SU-DHL-6 (cell line): ENCODE data around the gene LDB1.

Experiments used
- H2AFZ ChIP-seq: fragments of 200-600 bp; sonication (generic); 2 replicates; pipeline ENCODE4 v1.6.1; 2014; ENCODE audit warnings: low read depth, mild to moderate bottlenecking, moderate library complexity, mixed read lengths, antibody characterized with exemption, low read length; ENCODE audit not compliant: severe bottlenecking
- H3F3A ChIP-seq: fragments of 200-600 bp; shearing (Covaris generic); 2 replicates; pipeline ENCODE4 v1.6.0; 2016; ENCODE audit warnings: antibody characterized with exemption, mild to moderate bottlenecking; ENCODE audit not compliant: insufficient read depth
- H3K27ac ChIP-seq: fragments of 200-600 bp; sonication (generic); 2 replicates; pipeline ENCODE4 v1.5.1; 2016; ENCODE audit warnings: low read depth, mild to moderate bottlenecking, low read length, moderate library complexity, mixed read lengths
- H3K27me3 ChIP-seq: fragments of 200-600 bp; sonication (generic), shearing (Covaris generic); 2 replicates; pipeline ENCODE4 v1.6.0; 2014; ENCODE audit warnings: mild to moderate bottlenecking, low read length
- H3K36me3 ChIP-seq: fragments of 200-600 bp; sonication (generic); 2 replicates; pipeline ENCODE4 v1.6.1; 2014; ENCODE audit warnings: mild to moderate bottlenecking, low read length, mixed read lengths
- H3K4me2 ChIP-seq: fragments of 300-600, 200-600 bp; shearing (Covaris generic), sonication (generic); 2 replicates; pipeline ENCODE4 v1.6.0; 2014; ENCODE audit warnings: low read length, low read depth, mild to moderate bottlenecking; ENCODE audit not compliant: poor library complexity, severe bottlenecking
- H3K4me3 ChIP-seq: fragments of 200-600 bp; sonication (generic); 2 replicates; pipeline ENCODE4 v1.5.1; 2014; ENCODE audit warnings: antibody characterized with exemption, low read length, mild to moderate bottlenecking, mixed read lengths; ENCODE audit not compliant: insufficient read depth, poor library complexity, severe bottlenecking
- H3K79me2 ChIP-seq: fragments of 200-600 bp; sonication (generic); 2 replicates; pipeline ENCODE4 v1.6.1; 2014; ENCODE audit warnings: mild to moderate bottlenecking, low read length, moderate library complexity; ENCODE audit not compliant: insufficient read depth
- H3K9ac ChIP-seq: fragments of 200-600 bp; sonication (generic); 2 replicates; pipeline ENCODE4 v1.7.0; 2014; ENCODE audit warnings: mild to moderate bottlenecking, low read length
- H3K9me2 ChIP-seq: fragments of 200-600 bp; sonication (generic); replicated peaks from 2 replicates; pipeline ENCODE4 v1.6.1; 2014; ENCODE audit warnings: low read length; ENCODE audit not compliant: insufficient read depth
- H3K9me3 ChIP-seq: fragments of 200-600 bp; sonication (generic); 2 replicates; pipeline ENCODE4 v1.6.1; 2014; ENCODE audit warnings: low read length, mixed read lengths; ENCODE audit not compliant: insufficient read depth
- H4K20me1 ChIP-seq: fragments of 200-600 bp; sonication (generic); 2 replicates; pipeline ENCODE4 v1.6.1; 2014; ENCODE audit warnings: low read depth, mild to moderate bottlenecking, antibody characterized with exemption, low read length, moderate library complexity, mixed read lengths
- CTCF ChIP-seq: fragments of 200-600 bp; sonication (generic); IDR thresholded peaks from one replicate; pipeline ENCODE4 v1.5.1; 2017; ENCODE audit warnings: antibody characterized with exemption, mild to moderate bottlenecking, low read length, moderate library complexity; ENCODE audit not compliant: insufficient read depth, poor library complexity, severe bottlenecking
- EZH2phosphoT487 ChIP-seq: fragments of 200-600 bp; sonication (generic), shearing (Covaris generic); conservative IDR thresholded peaks from 2 replicates; pipeline ENCODE4 v1.6.1; 2018; ENCODE audit warnings: mild to moderate bottlenecking, antibody characterized with exemption, low read length, moderate library complexity, mixed read lengths

The LDB1 gene

GRCh38 chr10:102120991-102121738 is 997 bp upstream of the LDB1 start:
- Histone ChIP-seq H3K36me3 (no peaks in the 10 kb centered on the region), H3K79me2 (peaks cover 31% of the 10 kb centered on the region), H3K4me2 (peak overlapping the region; percentile 89), H3K27me3 (no peaks in the 10 kb centered on the region), H3K9me2 (no peaks in the 10 kb centered on the region), H2AFZ (peak overlapping the region; percentile 81), H3F3A (peaks cover 33% of the 10 kb centered on the region), H3K9me3 (no peaks in the 10 kb centered on the region), H3K9ac (peak overlapping the region; percentile 87), H4K20me1 (no peaks in the 10 kb centered on the region), H3K4me3 (peak overlapping the region; percentile 70), H3K27ac (peak overlapping the region; percentile 78; the same call in 1 of the 2 replicates)
- TF ChIP-seq CTCF = no peak
- TF ChIP-seq EZH2phosphoT487 = no peak

DNA sequence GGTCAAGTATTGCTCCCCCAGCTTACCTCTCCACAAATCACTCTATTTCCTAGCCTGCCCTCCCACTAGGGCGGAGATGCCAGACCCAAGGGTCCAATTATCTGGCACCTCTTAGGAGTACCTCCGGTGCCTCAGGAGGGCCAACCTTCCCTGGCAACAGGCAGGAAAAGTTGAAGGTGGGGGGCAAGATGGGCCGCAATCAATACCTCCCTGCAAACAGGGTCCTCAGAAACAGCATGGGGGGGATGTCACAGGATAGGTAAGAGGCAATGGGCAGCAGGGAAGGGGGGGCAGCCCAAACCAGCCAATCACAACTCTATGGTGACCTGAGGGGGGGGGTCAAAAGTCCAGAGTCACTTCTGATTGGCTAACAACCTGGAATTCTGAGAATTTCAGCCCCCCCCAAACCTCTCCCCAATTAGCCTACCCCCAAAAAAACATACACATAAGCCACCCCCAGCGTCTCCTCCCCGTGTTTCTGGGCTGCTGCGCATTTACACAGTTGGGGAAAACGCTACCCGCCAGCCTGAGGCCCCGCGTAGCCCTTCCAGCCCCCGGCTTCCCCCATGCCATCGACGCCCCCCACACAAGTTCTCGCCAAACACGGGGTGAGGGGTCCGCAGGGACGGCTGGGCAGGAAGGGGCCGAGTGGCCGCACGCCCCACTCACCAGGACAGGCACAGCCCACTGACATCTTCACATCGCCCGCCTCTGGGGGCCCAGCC is 589 bp downstream of the LDB1 start:
- Histone ChIP-seq H3K9me3 (no peaks in the 10 kb centered on the region), H3K27me3 (no peaks in the 10 kb centered on the region), H3K36me3 (no peaks in the 10 kb centered on the region), H3F3A (peaks cover 39% of the 10 kb centered on the region), H2AFZ (peak overlapping the region; percentile 35), H3K79me2 (peaks cover 44% of the 10 kb centered on the region), H3K4me2 (peak overlapping the region; percentile 89), H3K4me3 (peak overlapping the region; percentile 70), H3K27ac (peak overlapping the region; percentile 78), H3K9ac (peak overlapping the region; percentile 87), H3K9me2 (no peaks in the 10 kb centered on the region), H4K20me1 (no peaks in the 10 kb centered on the region)
- no peak for TF ChIP-seq EZH2phosphoT487

- Histone ChIP-seq H4K20me1 (no peaks in the 10 kb centered on the region; the same call in 1 of the 2 replicates), H3K27me3 (no peaks in the 10 kb centered on the region), H3K36me3 (no peaks in the 10 kb centered on the region), H3K79me2 (peaks cover 49% of the 10 kb centered on the region), H3K9me2 (no peaks in the 10 kb centered on the region), H2AFZ (no peak overlapping the region), H3K9ac (peak overlapping the region; percentile 87), H3K9me3 (no peaks in the 10 kb centered on the region), H3K4me2 (peak overlapping the region; percentile 89), H3K4me3 (peak overlapping the region; percentile 70), H3K27ac (peak overlapping the region; percentile 78), H3F3A (peaks cover 39% of the 10 kb centered on the region)
- TF ChIP-seq CTCF (no peak), EZH2phosphoT487 (no peak)
Observed at GRCh38 chr10:102118867-102119266, 1.3 kb downstream of the LDB1 start.
